Astrocyte (in vitro differentiated cells and primary cell): ENCODE measurements around the gene SPTBN5. TPM values are rescaled to one million over a fixed set of nuclear protein-coding genes. Genes with fewer than 3 reads are reported as not detected.

Experiments
- DNase-seq: peaks from one replicate; pipeline ENCODE4 v3.0.0-alpha.2; 2010; ENCODE audit warnings: low read depth
- FAIRE-seq: peaks from 2 replicates; lab custom pipeline; 2011; peaks lifted over from hg19 to GRCh38; lab: Jason Lieb, UNC
- H2AFZ ChIP-seq: 2 replicates; pipeline ENCODE4 v1.6.0; 2012; ENCODE audit warnings: low read depth, low read length, inconsistent platforms
- H3K27ac ChIP-seq: 2 replicates; pipeline ENCODE4 v1.5.1; 2011; ENCODE audit warnings: low read depth, low read length, inconsistent platforms
- H3K27me3 ChIP-seq: 2 replicates; pipeline ENCODE4 v1.6.0; 2011; ENCODE audit warnings: low read length, inconsistent platforms; ENCODE audit not compliant: insufficient read depth
- H3K36me3 ChIP-seq: 2 replicates; pipeline ENCODE4 v1.5.1; 2011; ENCODE audit warnings: low read length, inconsistent platforms; ENCODE audit not compliant: insufficient read depth
- H3K4me1 ChIP-seq: 2 replicates; pipeline ENCODE4 v1.5.1; 2011; ENCODE audit warnings: low read length, inconsistent platforms; ENCODE audit not compliant: insufficient read depth
- H3K4me2 ChIP-seq: 2 replicates; pipeline ENCODE4 v1.6.0; 2012; ENCODE audit warnings: low read length, inconsistent platforms
- H3K4me3 ChIP-seq: 2 replicates; pipeline ENCODE4 v1.5.1; 2011; ENCODE audit warnings: low read depth, mild to moderate bottlenecking, low read length, inconsistent platforms; ENCODE audit not compliant: insufficient read depth
- H3K79me2 ChIP-seq: 2 replicates; pipeline ENCODE4 v1.6.0; 2012; ENCODE audit warnings: mild to moderate bottlenecking, low read length, inconsistent platforms; ENCODE audit not compliant: insufficient read depth
- H3K9ac ChIP-seq: 2 replicates; pipeline ENCODE4 v1.6.0; 2012; ENCODE audit warnings: mild to moderate bottlenecking, low read length, inconsistent platforms
- H3K9me3 ChIP-seq: 2 replicates; pipeline ENCODE4 v1.5.1; 2012; ENCODE audit warnings: low read depth, mild to moderate bottlenecking, low read length, inconsistent platforms; ENCODE audit not compliant: insufficient read depth
- H4K20me1 ChIP-seq: 2 replicates; pipeline ENCODE4 v1.6.0; 2012; ENCODE audit warnings: low read length, inconsistent platforms; ENCODE audit not compliant: insufficient read depth
- H3K27ac Mint-ChIP-seq: one replicate; pipeline ENCODE4 v1.8.0; 2021; ENCODE audit warnings: mild to moderate bottlenecking, mixed read lengths; ENCODE audit not compliant: unreplicated experiment
- H3K27me3 Mint-ChIP-seq: one replicate; pipeline ENCODE4 v1.8.0; 2021; ENCODE audit warnings: low read depth, mixed read lengths; ENCODE audit not compliant: unreplicated experiment
- H3K36me3 Mint-ChIP-seq: one replicate; pipeline ENCODE4 v1.8.0; 2021; ENCODE audit warnings: low read depth, mixed read lengths; ENCODE audit not compliant: unreplicated experiment
- H3K4me1 Mint-ChIP-seq: one replicate; pipeline ENCODE4 v1.8.0; 2021; ENCODE audit warnings: low read depth, mixed read lengths; ENCODE audit not compliant: unreplicated experiment
- H3K4me3 Mint-ChIP-seq: one replicate; pipeline ENCODE4 v1.8.0; 2021; ENCODE audit warnings: mild to moderate bottlenecking, moderate library complexity, mixed read lengths; ENCODE audit not compliant: unreplicated experiment
- H3K9me3 Mint-ChIP-seq: one replicate; pipeline ENCODE4 v1.8.0; 2021; ENCODE audit warnings: mild to moderate bottlenecking, mixed read lengths; ENCODE audit not compliant: unreplicated experiment
- EZH2 ChIP-seq: IDR thresholded peaks from 2 replicates; pipeline ENCODE4 v1.6.1; 2012; ENCODE audit warnings: mild to moderate bottlenecking, low read length, inconsistent platforms; ENCODE audit not compliant: insufficient read depth
- total RNA-seq: library from RNA; stranded (reverse); gene quantifications from 2 replicates; pipeline ENCODE4 v1.2.1, GENCODE V29; 2021
- TF ChIP-seq, protein P1 (sequence below): IDR thresholded peaks from 2 replicates; pipeline ENCODE4 v1.5.1; 2011; ENCODE audit warnings: low read depth, mild to moderate bottlenecking, inconsistent platforms, low read length, moderate library complexity; ENCODE audit not compliant: insufficient read depth

SPTBN5 gene
- total RNA-seq, 1 donor from 2014 or later: 5.3 TPM

DNA sequence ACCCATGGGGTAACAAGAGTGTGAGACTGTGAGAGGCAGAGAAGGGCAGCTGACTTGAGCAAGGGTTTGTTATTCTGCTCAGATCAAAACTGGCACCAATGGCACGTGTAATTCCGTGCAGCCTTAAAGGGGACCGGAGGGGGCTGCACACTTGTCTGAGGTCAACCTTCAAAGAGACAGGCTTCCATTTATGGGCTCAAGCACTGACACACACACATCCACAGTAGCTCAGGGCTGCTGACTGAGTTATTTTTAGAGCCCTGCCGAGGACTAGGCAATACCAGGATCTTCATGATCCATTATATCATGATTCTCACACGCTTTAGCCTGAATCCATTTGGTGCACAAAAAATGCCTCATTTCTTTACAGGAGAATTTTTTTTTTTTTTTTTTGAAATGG, 20.6 kb upstream of the SPTBN5 start:
- H3K36me3 ChIP-seq: peaks cover 17% of the 10 kb centered on the region
- no peak overlapping the region for H3K4me2 ChIP-seq
- no peak overlapping the region for H2AFZ ChIP-seq
- no peak for TF ChIP-seq EZH2
- TF ChIP-seq, protein P1, sequence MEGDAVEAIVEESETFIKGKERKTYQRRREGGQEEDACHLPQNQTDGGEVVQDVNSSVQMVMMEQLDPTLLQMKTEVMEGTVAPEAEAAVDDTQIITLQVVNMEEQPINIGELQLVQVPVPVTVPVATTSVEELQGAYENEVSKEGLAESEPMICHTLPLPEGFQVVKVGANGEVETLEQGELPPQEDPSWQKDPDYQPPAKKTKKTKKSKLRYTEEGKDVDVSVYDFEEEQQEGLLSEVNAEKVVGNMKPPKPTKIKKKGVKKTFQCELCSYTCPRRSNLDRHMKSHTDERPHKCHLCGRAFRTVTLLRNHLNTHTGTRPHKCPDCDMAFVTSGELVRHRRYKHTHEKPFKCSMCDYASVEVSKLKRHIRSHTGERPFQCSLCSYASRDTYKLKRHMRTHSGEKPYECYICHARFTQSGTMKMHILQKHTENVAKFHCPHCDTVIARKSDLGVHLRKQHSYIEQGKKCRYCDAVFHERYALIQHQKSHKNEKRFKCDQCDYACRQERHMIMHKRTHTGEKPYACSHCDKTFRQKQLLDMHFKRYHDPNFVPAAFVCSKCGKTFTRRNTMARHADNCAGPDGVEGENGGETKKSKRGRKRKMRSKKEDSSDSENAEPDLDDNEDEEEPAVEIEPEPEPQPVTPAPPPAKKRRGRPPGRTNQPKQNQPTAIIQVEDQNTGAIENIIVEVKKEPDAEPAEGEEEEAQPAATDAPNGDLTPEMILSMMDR: no peak
- H3K4me3 ChIP-seq: no peak overlapping the region
- Mint-ChIP-seq H3K4me1 (peaks cover 44% of the 10 kb centered on the region), H3K9me3 (no peaks in the 10 kb centered on the region), H3K27me3 (no peaks in the 10 kb centered on the region), H3K27ac (no peak overlapping the region), H3K36me3 (peaks cover 36% of the 10 kb centered on the region), H3K4me3 (no peak overlapping the region)
- DNase-seq (no peak), FAIRE-seq (no peak)
- H3K27me3 ChIP-seq: no peaks in the 10 kb centered on the region
- no peak overlapping the region for H3K27ac ChIP-seq
- H3K9me3 ChIP-seq: no peaks in the 10 kb centered on the region
- peaks cover 9% of the 10 kb centered on the region for H3K79me2 ChIP-seq
- no peak overlapping the region for H3K9ac ChIP-seq
- peaks cover 62% of the 10 kb centered on the region for H4K20me1 ChIP-seq
- peaks cover 24% of the 10 kb centered on the region for H3K4me1 ChIP-seq

DNA sequence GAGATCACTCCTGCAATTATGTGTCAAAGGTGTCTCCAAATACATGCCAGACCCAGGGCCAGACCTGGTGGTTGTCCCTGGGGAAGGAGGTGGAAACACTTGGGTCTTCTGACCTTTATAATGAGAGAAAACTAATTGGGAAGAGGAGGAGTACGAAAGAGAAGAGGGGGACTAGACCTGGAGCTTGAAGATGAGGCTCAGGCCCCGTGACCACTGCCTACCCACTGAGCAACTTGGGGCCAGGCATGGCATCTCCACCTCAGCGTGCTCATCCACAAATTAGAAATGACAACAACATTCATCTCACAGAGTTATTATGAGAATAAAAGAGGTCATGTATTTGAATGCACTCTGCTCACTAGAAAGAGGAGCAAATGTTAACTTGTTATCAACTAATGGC, 19.4 kb upstream of the SPTBN5 start:
- Histone ChIP-seq H3K9ac (no peak overlapping the region), H3K4me2 (no peak overlapping the region), H3K36me3 (peaks cover 21% of the 10 kb centered on the region), H3K79me2 (peaks cover 9% of the 10 kb centered on the region), H3K9me3 (no peaks in the 10 kb centered on the region), H3K4me1 (peaks cover 15% of the 10 kb centered on the region), H3K27me3 (no peaks in the 10 kb centered on the region), H3K4me3 (no peak overlapping the region), H4K20me1 (peaks cover 51% of the 10 kb centered on the region), H3K27ac (no peak overlapping the region), H2AFZ (no peak overlapping the region)
- FAIRE-seq (no peak), DNase-seq (no peak)
- Mint-ChIP-seq H3K27ac (no peak overlapping the region), H3K4me1 (peaks cover 41% of the 10 kb centered on the region), H3K9me3 (no peaks in the 10 kb centered on the region), H3K36me3 (peaks cover 37% of the 10 kb centered on the region), H3K27me3 (no peaks in the 10 kb centered on the region), H3K4me3 (no peak overlapping the region)
- no peak for TF ChIP-seq EZH2
- TF ChIP-seq, protein P1: no peak

DNA sequence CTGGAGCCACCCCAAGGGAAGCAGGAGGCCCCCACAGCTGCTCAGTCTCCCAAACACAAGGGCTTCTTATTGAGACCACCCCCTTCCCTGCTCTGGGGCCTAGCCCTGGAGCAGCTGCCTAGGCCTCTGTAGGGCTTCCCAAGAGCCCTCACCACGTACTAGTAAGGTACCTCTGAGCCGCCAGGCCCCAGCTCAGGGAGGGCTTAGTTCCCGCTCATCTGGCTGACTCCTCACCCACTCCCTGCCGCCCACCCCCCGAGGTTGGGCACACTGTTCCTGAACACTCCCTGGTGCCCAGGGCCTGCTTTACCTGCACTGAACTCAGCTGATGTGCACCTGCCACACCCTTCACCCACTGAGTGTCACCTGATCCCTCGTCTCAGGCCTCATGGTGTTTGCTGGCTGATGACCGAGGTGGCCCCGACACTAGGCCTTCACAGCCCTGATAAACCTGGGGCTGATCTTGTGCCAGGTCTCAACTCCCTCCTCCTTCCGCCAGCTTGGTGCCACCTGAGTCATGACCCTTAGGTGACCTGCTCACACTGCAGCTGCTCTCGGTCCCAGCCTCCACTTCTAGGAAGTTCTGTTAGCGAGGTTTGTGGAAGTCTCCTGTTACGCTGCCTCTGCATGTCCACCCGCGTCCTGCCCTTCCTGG, 18.0 kb upstream of the SPTBN5 start:
- no peak overlapping the region for H3K9ac ChIP-seq
- no peak for FAIRE-seq

More for the DNA sequence above, 18.0 kb upstream of the SPTBN5 start:
- peaks cover 44% of the 10 kb centered on the region for H4K20me1 ChIP-seq
- Mint-ChIP-seq H3K4me1 (peaks cover 30% of the 10 kb centered on the region), H3K4me3 (no peak overlapping the region), H3K9me3 (no peaks in the 10 kb centered on the region), H3K36me3 (peaks cover 35% of the 10 kb centered on the region), H3K27me3 (no peaks in the 10 kb centered on the region), H3K27ac (no peak overlapping the region)
- no peaks in the 10 kb centered on the region for H3K27me3 ChIP-seq
- H3K4me3 ChIP-seq: no peak overlapping the region
- DNase-seq: no peak
- TF ChIP-seq, protein P1: no peak
- no peak for TF ChIP-seq EZH2
- peaks cover under 1% of the 10 kb centered on the region for H3K9me3 ChIP-seq
- H3K4me2 ChIP-seq: no peak overlapping the region
- no peak overlapping the region for H3K27ac ChIP-seq
- peaks cover 9% of the 10 kb centered on the region for H3K79me2 ChIP-seq
- H2AFZ ChIP-seq: no peak overlapping the region
- peaks cover 4% of the 10 kb centered on the region for H3K4me1 ChIP-seq
- peaks cover 30% of the 10 kb centered on the region for H3K36me3 ChIP-seq
